ENCODE data around the gene AP2A2.
A peak's percentile ranks its signal among the peaks of the same experiment; 100 is the strongest.

AP2A2 gene

GRCh38 chr11:898540-899190, 27.0 kb upstream of the AP2A2 start:
- DNase-seq, result peak in 7 of 58 donors; percentile 12 to 40 (median 28)

DNA sequence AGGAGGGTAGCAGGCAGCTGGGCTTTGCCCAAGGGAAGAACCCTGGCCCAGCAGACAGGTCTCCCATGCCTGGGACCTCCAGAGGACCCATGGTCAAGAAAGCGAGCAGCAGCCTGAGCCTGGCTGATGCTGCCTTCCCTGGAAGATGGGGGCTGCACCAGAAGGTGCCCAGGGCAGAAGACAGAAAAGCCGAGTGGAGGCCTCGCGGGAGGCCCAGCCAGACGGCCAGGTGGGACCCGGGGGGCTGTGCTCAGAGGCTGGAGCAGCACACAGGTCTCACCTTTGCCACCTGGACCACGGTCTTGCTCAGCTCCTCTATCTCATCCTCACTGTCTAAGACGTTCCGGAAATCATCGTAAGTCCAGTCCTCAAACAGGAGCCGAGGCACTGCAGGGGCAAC, 25.9 kb upstream of the AP2A2 start:
- no peak for DNase-seq

GRCh38 chr11:900545-900944, 25.1 kb upstream of the AP2A2 start:
- DNase-seq, result no peak

DNA sequence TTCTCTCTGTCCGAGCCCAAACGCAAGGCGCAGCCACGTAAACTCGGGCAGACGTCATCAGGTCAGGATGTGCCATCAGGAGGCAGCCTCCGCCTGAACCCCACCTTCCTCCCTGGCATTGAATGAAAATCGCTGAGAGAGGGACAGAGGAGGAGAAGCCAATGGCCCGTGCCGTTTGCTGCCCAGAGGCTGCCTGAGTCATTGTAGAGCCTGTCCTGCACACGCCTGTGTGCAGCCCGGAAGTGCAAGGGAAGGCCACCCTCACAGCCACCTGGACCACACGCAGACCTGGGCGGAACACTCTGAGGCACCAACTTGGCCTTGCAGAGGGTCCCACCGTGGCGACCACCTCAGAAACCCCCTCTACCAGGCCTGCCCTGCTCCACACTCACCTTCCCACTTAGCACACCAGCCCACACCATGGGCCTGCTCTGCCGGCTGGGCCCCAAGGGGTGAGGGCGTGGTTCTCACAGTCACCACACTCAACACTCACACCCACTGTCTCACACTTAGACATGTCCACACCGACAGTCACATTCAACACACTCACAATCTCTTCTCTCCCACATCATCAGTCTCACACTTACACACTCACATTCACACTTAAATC, 24.1 kb upstream of the AP2A2 start:
- no peak for DNase-seq

GRCh38 chr11:904380-904779, 21.3 kb upstream of the AP2A2 start:
- no peak for DNase-seq

GRCh38 chr11:905952-906351, 19.7 kb upstream of the AP2A2 start:
- DNase-seq, result no peak

DNA sequence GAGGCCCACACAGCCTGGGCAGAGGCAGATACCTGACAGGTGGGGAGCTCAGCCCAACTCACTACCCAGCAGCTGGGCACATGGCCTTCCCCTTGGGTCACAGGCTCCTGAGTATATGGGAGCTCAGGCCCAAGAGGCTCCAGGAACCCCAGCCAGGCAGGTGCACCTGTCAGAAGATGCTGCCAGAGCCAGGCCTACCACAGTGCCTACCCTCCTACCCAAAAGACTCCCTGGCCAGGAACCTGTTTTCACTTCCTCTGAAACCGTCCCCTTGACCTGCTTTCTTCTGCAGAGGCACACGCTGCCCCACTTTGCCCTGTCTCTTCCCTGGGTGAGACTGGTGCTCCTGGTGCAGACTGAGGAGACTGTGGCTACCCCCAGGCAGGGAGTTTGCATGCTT, 18.0 kb upstream of the AP2A2 start:
- no peak for DNase-seq

- no peak for DNase-seq
Observed at GRCh38 chr11:908273-908672, 17.4 kb upstream of the AP2A2 start.

GRCh38 chr11:909406-909805, 16.3 kb upstream of the AP2A2 start:
- DNase-seq, result no peak

GRCh38 chr11:910044-910588, 15.6 kb upstream of the AP2A2 start:
- DNase-seq, result no peak

DNA sequence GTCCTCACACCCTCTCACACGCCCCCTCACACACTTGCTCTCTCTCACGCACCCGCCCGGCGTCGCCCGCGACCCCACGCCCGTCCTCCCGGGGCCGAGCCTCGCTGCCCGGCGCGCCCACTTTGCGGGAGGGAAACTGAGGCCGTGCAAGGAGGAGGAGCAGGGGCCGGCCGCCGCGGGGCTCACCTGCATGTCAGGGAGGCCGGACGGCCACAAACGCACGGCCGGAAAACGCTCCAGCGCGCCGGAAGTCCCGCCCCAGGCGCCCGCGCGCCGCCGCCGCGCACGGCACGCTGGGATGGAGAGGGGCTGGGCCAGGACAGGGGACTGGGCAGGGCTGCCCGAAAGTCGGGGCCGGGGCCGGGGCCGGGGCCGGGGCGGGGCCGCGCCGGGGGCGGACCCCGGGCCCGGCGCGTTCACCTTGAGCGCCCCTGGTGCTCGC, 15.1 kb upstream of the AP2A2 start, which contains the start of gene CHID1:
CHID1 (minus strand) TSS at position 222 of the 442 bp plus-strand sequence. CDS start 5,994 bp downstream, outside the sequence.
- DNase-seq, result peak in 57 of 58 donors; percentile 38 to 89 (median 80)

- peak in 9 of 58 donors; percentile 38 to 68 (median 54) for DNase-seq
Observed at GRCh38 chr11:911031-911889, 14.4 kb upstream of the AP2A2 start.

DNA sequence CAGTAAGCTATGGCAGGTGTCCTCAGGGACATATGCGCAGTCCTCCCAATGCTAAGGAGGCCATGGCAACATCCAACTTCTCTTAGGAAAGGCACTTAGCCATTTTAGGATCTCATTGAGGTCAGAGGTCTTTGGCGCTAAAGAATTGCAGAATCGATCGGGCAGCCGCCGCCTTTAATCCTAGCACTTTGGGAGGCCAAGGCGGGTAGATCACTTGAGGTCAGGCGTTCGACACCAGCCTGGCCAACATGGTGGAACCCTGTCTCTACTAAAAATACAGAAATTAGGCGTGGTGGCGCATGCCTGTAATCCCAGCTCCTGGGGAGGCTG, 13.8 kb upstream of the AP2A2 start:
- DNase-seq, result no peak

DNA sequence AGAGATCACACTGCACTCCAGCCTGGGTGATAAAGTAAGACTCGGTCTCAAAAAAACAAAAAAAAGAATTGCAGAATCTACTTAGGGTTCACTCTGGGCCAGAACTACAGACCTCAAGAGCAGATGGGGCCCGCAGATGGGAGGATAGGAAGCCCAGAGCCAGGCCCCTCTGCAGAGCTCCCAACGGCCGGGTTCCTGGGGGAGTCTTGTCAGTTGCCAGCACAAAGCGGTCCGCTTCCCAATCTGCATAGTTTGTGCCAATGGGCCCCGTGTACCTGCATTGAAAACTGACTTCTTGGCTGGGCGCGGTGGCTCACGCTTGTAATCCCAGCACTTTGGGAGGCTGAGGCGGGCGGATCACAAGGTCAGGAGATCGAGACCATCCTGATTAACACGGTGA, 13.4 kb upstream of the AP2A2 start:
- DNase-seq, result no peak

DNA sequence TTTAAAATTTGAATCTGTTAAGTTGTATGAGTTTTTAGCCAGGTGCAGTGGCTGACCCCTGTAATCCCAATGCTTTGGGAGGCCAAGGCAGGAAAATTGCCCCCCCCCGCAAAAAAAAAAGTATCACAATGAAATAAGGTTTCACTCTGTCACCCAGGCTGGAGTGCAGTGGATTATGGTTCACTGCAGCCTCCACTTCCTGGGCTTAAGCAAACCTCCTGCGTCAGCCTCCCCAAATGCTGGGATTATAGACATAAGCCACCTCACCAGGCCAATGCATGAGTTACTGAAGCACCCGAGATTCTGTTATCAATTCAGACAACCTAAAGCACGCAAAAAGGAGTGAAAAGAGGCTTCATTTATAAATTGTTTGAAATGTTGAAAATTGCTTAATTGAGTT, 12.6 kb upstream of the AP2A2 start:
- DNase-seq, result no peak

- no peak for DNase-seq
Observed at GRCh38 chr11:914204-914603, 11.5 kb upstream of the AP2A2 start.

DNA sequence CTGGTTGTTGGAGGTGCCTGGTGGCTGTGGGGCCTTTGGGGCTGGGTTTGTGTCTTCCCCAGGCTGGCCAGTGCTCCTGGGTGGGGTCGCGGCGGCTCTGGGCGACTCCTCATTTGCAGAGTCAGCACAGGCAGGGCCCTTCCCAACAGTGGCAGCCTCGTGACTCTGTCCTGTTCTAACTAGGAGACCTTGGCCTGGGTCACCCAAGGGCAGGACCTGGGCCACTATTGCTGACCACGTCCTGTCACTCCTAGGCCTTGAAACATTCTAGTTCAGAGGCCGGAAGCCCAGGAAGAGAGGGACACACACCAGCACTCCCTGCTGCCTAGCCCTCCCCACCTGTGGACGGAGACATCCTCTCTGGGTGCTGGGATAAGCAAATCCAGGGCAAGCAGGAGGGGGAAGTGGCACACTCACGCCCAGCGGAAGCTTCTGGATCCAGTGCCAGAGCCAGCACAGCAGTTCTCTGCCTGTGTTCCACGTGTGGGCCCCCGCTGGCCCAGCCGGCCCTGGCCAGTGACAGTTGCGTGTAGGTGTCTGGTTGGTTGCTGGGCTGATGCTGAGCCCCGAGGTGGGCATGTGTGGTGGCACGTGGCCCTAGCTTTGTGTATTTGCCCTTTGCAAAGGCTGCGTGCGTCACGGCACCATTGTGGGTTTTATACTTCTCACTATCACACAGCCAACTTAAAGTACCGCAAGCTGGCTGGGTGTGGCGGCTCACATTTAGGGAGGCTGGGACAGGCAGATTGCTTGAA, 10.7 kb upstream of the AP2A2 start:
- DNase-seq, result peak in 8 of 58 donors; percentile 11 to 41 (median 37)

DNA sequence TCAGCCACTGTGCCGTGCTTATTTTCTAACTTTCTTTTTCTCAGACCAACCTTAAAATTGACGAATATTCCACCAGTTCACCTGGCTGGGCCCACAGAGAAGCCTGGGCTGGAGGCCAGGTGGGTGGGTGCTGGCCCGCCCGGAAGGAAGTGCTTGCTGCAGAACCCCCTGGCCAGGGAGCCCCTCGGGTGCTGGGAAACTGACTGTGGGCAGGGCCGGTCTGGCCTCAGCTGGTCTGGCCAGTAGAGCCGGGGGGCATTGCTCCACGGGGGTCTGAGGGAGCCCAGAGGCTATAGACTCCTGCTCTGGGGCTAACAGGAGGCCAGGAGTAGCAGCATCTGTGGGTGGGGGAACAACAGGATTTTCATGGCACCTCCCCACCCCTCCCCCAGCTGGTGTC, 8.2 kb upstream of the AP2A2 start:
- no peak for DNase-seq

GRCh38 chr11:921921-922678, 3.6 kb upstream of the AP2A2 start:
- no peak for DNase-seq

GRCh38 chr11:923691-924405, 1.8 kb upstream of the AP2A2 start:
- peak in 12 of 58 donors; percentile 12 to 70 (median 36) for DNase-seq

Measured in anterior cingulate cortex (tissue), 58 donors.